ENCODE results near the gene GAPDHS.

GAPDHS gene

GRCh38 chr19:35514282-35514809 lies 18.9 kb upstream of the GAPDHS start:
- no peak for DNase-seq (ENCODE audit: low spot score)
- in situ Hi-C loops (cut with MboI; ENCODE audit: low pct_unique_long_range_greater_than_20kb, low sequenced_read_pairs, unreplicated experiment): no loop called here
- TF ChIP-seq CTCF (IDR thresholded peaks at IDR 0.05; ENCODE audit: extremely low read depth, insufficient read depth, missing control alignments): no peak

GRCh38 chr19:35516310-35516709 lies 16.9 kb upstream of the GAPDHS start:
- DNase-seq (ENCODE audit: low spot score): no peak
- no peak for TF ChIP-seq CTCF (IDR thresholded peaks at IDR 0.05; ENCODE audit: extremely low read depth, insufficient read depth, missing control alignments)
- in situ Hi-C loops (cut with MboI; ENCODE audit: low pct_unique_long_range_greater_than_20kb, low sequenced_read_pairs, unreplicated experiment): no loop called here

GRCh38 chr19:35517342-35517741 lies 15.9 kb upstream of the GAPDHS start:
- in situ Hi-C loops (cut with MboI; ENCODE audit: low pct_unique_long_range_greater_than_20kb, low sequenced_read_pairs, unreplicated experiment): no loop called here
- TF ChIP-seq CTCF (IDR thresholded peaks at IDR 0.05; ENCODE audit: extremely low read depth, insufficient read depth, missing control alignments): no peak
- DNase-seq (ENCODE audit: low spot score): no peak

GRCh38 chr19:35518313-35518712 lies 14.9 kb upstream of the GAPDHS start:
- no peak for TF ChIP-seq CTCF (IDR thresholded peaks at IDR 0.05; ENCODE audit: extremely low read depth, insufficient read depth, missing control alignments)
- DNase-seq (ENCODE audit: low spot score): no peak
- in situ Hi-C loops (cut with MboI; ENCODE audit: low pct_unique_long_range_greater_than_20kb, low sequenced_read_pairs, unreplicated experiment): no loop called here

- DNase-seq (ENCODE audit: low spot score): no peak
- in situ Hi-C loops (cut with MboI; ENCODE audit: low pct_unique_long_range_greater_than_20kb, low sequenced_read_pairs, unreplicated experiment): no loop called here
- no peak for TF ChIP-seq CTCF (IDR thresholded peaks at IDR 0.05; ENCODE audit: extremely low read depth, insufficient read depth, missing control alignments)
These were observed 14.0 kb upstream of the GAPDHS start for GRCh38 chr19:35519291-35519690.

- in situ Hi-C loops (cut with MboI; ENCODE audit: low pct_unique_long_range_greater_than_20kb, low sequenced_read_pairs, unreplicated experiment): no loop called here
- no peak for DNase-seq (ENCODE audit: low spot score)
- no peak for TF ChIP-seq CTCF (IDR thresholded peaks at IDR 0.05; ENCODE audit: extremely low read depth, insufficient read depth, missing control alignments)
These were observed 12.0 kb upstream of the GAPDHS start for GRCh38 chr19:35521124-35521743.
